IPS DF 19.7 (cell line): ENCODE data around the gene PLCD3.

Experiments used
- DNase-seq: peaks from one replicate; pipeline ENCODE4 v3.0.0-alpha.2; 2013; ENCODE audit warnings: low read depth, low spot score

PLCD3 gene

DNA sequence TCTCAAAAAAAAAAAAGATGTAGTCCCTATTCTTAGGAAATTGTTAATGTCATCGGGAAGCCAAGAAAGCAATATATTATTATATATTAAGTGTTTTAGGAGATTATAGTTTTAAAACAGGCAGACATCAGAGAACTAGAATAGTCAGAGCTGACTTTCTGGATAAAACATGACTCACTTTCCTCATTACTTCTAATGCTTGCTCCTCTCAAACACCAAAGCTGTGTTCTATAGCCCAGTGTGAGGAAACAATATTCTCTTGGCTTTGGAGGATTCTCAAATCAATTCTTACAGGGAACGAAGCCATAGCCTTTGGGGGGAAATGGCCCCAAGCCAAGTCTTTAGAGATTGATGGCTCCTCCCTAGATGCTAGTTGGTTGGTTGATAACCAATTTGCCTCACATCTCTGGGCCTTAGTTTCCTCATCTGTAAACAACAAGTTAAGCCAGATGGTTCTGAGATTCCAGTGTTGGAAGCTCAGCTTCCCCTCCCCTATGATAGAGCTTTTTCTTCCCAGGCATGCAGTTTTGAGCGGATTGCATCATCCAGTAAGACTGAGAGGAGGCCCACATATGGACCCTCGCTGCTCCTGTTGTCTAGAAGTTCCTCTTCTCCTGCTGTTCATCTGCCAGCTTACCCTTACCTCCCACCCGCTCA is 58.8 kb downstream of the PLCD3 start:
- DNase-seq = no peak

GRCh38 chr17:45070809-45071208 is 61.5 kb downstream of the PLCD3 start:
- DNase-seq = no peak

DNA sequence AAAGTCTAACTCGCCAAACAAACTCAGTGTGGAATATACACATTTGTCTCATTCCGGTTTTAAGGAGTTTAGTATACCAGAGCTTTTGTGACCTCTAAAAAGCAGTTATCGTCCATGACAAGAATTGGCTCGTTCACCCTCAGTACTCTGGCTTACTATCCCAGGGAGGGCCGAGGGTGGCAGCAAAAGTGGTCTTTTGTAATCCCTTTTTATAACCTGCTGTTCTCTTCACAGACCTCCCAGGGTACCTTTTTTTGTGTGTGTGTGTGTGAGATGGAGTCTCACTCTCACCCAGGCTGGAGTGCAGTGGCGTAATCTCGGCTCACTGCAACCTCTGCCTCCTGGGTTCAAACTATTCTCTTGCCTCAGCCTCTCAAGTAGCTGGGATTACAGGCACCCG is 62.3 kb downstream of the PLCD3 start:
- DNase-seq = no peak

GRCh38 chr17:45067637-45068036 is 64.7 kb downstream of the PLCD3 start:
- DNase-seq = no peak

DNA sequence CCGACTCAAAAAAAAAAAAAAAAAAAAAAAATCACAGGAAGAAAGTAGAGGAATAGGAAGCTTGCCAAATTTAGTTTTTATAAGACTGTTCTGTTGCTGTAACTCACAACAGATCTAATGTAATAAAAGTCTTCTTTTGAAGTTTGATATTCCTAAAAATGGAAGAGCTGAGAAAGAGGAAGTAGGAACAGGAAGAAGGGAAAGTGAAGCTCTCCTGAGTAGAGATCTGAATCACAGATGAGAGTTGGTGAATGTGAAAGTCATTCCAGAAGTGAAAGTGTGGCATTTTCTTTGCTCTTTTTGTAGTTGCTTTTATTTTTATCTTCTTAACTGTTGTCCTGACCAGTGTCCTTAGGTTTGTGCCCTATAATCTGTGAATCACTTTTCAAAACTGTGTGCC is 69.1 kb downstream of the PLCD3 start:
- DNase-seq = no peak

DNA sequence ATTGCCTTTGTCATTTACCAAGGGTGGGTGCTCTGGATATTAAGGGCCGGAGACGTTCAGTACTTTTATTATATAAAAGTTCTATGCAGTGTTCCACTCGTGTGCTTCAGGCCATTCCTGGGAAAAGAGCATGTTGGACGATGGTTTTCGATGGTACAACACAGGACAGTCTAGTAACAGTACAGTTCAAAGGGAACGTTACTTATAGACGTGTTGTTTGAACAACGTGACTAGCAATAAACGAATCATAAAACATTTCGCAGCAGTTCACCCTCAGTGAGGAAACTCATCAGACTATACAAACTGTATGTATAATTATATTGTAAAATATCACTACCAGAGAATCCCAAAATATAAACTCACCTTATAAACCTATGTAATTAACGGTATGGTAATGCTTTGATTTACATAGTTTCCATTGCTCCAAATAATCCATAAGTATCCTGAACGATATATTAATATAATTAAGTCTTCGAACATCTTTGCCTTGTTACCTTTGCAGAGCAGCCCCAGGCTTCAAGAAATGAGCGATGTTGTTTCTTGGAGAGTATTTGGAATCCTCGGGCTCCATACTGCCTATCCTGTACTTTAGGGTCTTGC is 70.6 kb downstream of the PLCD3 start:
- DNase-seq = no peak

- DNase-seq = peak; percentile 97
Observed at GRCh38 chr17:45060797-45061605, 71.3 kb downstream of the PLCD3 start, which contains the start of gene NMT1. TSS of gene NMT1 (plus strand) at chr17:45061317. CDS start at chr17:45061330, 13 bp downstream.

GRCh38 chr17:45060382-45060796 is 71.9 kb downstream of the PLCD3 start:
- DNase-seq = no peak
